ENCODE measurements around the gene FLNB.

DNA sequence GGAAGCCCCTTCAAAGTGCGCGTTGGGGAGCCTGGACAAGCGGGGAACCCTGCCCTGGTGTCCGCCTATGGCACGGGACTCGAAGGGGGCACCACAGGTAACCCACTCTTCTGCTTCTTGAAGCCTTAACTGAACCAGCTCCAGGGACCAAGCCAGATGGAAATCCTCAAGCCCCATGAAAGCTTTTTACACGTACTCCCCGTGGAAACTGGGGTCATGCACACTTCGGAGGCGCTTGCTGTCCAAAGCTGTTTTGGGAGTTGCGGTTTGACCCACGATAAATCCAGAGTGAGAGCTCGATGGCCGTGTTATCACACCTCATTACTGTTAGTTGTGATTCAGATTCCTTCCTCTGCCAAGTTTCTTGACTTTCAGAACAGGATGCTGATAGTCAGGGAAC is 155.0 kb downstream of the FLNB start:
- no peak for TF ChIP-seq CTCF (conservative IDR thresholded peaks at IDR 0.05; ENCODE audit: low read depth, low read length)
- no peak for TF ChIP-seq CHD1 (IDR thresholded peaks at IDR 0.05; ENCODE audit: low read depth, low read length)
- TF ChIP-seq CEBPB (IDR thresholded peaks at IDR 0.05; ENCODE audit: low read depth, low read length): no peak
- no peak for TF ChIP-seq POLR2A (IDR thresholded peaks at IDR 0.05; ENCODE audit: low read depth, low read length)
- TF ChIP-seq RAD21 (IDR thresholded peaks at IDR 0.05; ENCODE audit: low read length): no peak
- no peak for TF ChIP-seq SMC3 (IDR thresholded peaks at IDR 0.05; ENCODE audit: low read depth, low read length)
- TF ChIP-seq RCOR1 (IDR thresholded peaks at IDR 0.05; ENCODE audit: insufficient replicate concordance, low read length): no peak
- no peak for TF ChIP-seq MAZ (IDR thresholded peaks at IDR 0.05; ENCODE audit: borderline replicate concordance, low read depth, low read length)
- TF ChIP-seq RFX5 (IDR thresholded peaks at IDR 0.05; ENCODE audit: low read depth, low read length): no peak
- TF ChIP-seq NFE2L2 (IDR thresholded peaks at IDR 0.05; ENCODE audit: low read depth, low read length): no peak
- no peak for TF ChIP-seq FOS (IDR thresholded peaks at IDR 0.05; ENCODE audit: low read depth, low read length)
- TF ChIP-seq MXI1 (IDR thresholded peaks at IDR 0.05; ENCODE audit: borderline replicate concordance, low read depth, low read length): no peak
